GM04504 (cell line): Measurements from ENCODE around the gene ANKMY1.

Experiments used
- DNase-seq: peaks from one replicate; pipeline ENCODE4 v3.0.0-alpha.2; 2012; ENCODE audit warnings: low read depth

The ANKMY1 gene

DNA sequence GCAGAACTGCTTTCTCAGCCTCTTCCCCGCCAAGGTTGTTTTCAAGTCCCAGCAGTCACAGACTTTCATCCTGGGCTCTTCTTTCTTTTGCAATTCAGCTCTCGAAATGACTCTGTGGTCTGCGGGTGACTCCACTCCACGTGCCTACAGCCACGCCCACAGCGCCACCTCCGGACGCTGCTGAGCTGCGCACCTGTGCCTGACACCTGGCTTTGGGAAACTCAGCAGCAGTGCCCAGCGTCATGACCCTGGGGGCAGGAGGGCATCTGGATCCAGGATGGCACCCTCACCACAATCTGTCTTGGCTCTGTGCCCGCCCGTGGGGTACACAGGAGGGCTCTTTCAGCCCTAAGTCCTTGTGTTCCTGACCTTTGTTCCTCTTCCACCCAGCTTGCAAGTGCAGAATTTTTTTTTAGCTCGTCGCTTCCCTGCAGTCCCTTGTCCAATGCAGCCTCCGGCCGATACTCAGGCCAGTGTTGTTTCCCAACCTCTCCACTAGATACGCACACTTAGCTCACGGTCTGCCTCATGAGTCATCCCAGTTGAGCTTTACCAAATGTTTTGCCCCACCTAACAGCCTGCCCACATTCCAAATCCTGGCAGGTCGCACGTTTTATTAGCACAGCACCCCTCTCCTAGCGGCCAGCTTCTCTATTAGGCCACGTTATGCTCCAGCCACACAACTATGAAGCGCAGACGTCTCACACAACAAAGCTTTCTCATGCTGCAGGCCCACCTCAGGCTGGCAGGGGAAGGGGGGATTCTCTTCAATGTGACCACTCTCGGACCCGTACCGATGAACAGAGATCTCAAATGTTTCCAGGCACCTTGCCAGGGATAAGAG is 22.2 kb upstream of the ANKMY1 start:
- DNase-seq, result peak; percentile 91

DNA sequence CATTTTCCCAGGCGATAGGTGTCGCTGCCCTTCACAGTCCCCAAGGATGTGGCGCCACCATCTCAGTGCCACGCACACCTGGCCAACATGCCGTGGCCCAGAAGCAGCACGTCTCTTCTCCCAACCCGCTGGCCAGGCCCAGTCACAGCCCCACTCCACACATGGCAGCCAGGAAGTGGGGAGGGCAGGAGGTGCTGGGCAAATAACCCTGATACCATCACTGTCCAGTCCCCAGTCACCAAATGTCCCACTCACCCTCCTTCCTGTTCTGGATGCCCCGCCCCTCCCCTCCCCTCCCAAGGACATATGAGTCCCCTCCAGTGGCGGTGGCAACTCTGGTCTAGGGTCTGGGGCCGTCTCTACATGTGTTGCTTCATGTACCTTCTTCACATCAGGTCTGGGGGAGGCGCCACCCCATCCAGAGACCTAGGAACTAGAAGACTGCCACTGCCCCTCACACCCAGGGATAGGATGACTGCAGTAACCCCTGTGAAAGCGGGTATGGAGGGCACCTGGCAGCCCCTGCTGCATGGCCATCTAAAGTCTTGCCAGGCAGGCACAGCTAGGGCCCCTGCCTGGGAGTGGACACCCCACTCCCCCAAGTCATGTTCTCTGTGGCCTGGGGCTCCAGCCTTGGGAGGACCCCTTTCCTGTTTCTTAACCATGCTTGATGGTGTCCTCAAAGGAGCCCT is 21.4 kb upstream of the ANKMY1 start:
- no peak for DNase-seq

DNA sequence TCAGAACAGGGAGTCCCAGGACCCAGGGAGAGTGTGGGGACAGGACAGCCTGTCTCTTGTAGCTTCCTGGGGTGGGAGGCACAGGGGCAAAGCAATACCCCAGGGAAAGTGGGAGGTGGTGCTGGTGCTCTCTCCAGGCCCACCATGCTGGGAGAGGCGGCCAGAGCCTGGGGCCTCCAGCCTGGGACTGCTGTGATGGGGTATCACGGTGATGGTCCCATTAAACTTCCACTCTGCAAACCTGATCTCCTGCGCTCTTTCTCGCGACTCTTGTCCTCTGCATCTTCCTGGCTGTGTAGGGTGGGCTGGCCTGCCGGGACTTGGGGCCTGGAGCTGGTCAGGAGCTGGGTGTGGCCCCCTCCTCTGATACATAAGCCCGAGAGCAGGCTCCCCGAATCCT is 20.7 kb upstream of the ANKMY1 start:
- no peak for DNase-seq

DNA sequence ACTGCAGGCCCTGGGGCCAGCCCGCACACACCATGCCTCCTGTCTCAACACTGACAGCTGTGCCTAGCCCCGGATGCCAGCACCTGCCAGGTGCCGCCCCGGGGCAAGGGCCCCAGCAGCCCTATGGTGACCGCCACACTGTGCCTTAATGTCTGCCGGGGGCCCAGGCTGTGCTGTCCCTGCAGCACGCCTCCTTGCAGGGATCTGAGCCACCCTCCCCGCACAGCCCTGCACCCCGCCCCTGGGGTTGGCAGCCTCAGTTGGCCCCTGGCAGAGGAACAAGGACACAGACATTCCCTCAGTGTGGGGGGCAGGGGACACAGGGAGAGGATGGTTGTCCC is 20.3 kb upstream of the ANKMY1 start:
- DNase-seq, result no peak

DNA sequence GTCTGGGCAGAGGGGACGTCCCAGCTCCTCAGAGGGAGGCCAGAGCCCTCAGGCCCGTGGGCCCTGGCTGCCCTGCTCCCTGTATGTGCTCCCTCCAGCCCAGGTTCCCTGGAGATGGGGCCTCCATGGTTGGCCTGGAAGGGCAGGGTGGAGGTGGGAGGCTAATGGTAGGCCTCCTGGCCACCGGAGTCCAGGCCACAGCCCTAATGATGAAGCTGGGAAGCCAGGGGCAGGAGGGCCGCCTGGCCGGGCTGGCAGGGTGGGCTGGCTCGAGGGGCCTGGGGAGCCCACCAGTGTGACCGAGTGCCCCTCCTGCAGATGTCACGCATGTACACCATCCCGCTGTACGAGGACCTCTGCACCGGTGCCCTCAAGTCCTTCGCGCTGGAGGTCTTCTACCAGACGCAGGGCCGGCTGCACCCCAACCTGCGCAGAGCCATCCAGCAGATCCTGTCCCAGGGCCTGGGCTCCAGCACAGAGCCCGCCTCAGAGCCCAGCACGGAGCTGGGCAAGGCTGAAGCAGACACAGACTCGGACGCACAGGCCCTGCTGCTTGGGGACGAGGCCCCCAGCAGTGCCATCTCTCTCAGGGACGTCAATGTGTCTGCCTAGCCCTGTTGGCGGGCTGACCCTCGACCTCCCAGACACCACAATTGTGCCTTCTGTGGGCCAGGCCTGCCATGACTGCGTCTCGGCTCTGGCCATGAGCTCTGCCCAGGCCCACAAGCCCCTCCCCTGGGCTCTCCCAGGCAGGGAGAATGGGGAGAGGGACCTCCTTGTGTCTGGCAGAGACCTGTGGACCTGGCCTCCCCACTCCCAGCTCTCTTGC is 19.7 kb upstream of the ANKMY1 start:
- no peak for DNase-seq

DNA sequence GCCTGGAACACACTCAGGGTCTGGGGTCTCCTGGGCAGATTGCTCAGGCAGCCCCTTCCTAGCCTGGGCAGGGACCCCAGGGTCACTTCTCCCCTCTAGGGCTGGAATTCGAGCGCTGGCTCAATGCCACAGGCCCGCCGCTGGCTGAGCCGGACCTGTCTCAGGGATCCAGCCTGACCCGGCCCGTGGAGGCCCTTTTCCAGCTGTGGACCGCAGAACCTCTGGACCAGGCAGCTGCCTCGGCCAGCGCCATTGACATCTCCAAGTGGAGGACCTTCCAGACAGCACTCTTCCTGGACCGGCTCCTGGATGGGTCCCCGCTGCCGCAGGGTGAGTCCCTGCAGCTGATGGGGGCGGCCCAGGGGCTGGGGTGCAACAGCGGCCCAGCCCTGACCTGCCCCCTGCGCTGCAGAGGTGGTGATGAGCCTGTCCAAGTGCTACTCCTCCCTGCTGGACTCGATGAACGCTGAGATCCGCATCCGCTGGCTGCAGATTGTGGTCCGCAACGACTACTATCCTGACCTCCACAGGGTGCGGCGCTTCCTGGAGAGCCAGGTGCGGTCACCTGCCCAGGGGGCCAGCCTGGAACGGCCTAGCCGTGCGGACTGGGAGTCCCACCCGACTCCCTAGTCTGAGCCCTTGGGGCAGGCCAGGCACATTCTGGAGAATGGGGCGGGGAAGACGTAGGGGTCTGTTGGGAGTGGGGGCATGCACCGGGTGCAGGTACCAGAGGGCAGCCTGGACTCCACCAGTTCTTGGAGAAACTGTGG is 18.8 kb upstream of the ANKMY1 start:
- no peak for DNase-seq

DNA sequence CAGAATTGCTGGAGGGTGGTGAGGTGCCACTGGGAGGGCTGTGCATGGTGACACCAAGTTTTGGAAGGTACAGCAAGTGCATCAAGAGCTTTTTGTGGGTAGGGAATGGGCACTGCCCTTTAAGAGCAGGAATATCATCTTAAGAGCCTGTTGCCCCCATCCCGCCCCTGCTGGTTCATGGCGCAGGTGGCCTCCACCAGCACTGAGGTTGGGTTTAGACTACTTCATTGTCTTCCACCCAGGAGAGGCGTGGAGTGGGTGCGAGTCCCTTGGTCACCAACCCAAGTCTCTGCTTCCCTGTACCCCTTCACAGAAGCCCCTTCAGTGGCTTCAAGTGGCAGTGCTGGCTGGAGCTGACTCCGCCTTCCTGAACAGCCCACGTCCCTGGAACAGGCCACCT is 18.2 kb upstream of the ANKMY1 start:
- DNase-seq, result no peak

DNA sequence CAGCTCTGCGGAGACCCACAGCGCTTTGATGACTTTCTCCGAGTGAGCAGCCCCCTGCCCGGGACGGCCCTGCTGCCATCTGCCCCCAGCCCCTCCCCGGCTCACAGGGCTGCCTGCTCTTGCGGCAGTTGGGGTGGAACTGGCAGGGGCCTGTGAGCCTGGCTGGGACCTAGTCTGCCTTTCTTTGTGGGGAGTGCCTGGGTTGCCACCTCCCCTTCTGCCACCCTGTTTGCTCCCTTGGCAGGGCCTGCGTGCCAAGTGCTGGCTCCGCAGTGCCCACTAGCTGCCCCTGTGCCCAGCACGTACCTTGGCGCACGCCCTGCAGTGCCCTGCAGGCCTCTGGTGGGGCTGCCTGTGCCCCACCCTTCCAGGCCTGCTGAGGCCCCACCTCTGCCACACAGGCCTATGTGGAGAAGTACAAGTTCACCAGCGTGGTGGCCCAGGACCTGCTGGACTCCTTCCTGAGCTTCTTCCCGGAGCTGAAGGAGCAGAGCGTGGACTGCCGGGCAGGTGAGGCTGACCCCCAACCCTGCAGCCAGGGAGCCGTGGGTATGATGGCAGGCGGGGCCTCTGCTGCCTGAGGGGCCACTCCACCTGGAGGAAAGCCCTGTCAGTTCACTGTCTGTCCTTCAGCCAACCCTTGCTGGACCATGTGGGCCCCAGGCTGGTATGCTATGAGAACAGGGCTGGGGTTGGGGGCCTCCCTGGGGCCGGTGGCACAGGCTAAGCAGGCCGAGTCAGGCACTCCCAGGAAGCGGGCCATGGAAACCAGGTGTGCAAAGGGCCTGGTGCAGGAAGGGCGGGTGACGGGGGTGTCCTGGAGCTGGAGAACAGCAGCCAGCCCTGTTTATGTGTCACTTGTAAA is 17.5 kb upstream of the ANKMY1 start:
- DNase-seq, result no peak

DNA sequence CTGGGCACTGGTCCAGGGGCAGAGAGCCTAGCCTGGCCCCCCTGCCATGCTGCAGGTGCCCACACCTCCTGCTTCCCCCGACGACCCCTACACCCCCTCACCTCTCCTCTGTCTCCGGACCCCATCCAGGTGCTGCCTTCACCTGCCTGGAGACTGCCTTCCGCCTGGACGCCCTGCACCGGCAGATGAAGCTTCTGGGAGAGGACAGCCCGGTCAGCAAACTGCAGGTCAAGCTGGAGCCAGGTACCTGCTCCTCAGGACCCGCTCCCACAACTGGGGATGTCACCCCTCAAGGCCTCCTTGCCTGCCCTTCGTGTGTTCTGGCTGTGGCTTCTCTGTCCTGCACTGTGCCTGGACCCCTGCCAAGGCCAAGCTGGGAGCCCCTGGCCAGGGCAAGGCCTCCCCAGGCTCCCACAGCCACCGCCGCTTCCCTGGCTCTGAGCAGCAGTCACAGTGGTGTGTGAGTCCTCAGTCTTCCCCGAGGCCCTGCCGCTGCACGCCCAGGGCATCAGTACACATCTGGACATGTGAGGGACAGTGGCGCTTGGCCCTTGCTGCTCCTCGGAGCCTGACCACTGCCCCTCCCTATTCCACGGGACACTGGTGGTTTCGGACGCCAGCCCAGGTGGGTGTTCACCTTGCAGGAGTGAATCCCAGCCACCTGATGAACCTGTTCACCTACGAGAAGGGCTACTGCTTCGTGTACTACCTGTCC is 16.8 kb upstream of the ANKMY1 start:
- no peak for DNase-seq

DNA sequence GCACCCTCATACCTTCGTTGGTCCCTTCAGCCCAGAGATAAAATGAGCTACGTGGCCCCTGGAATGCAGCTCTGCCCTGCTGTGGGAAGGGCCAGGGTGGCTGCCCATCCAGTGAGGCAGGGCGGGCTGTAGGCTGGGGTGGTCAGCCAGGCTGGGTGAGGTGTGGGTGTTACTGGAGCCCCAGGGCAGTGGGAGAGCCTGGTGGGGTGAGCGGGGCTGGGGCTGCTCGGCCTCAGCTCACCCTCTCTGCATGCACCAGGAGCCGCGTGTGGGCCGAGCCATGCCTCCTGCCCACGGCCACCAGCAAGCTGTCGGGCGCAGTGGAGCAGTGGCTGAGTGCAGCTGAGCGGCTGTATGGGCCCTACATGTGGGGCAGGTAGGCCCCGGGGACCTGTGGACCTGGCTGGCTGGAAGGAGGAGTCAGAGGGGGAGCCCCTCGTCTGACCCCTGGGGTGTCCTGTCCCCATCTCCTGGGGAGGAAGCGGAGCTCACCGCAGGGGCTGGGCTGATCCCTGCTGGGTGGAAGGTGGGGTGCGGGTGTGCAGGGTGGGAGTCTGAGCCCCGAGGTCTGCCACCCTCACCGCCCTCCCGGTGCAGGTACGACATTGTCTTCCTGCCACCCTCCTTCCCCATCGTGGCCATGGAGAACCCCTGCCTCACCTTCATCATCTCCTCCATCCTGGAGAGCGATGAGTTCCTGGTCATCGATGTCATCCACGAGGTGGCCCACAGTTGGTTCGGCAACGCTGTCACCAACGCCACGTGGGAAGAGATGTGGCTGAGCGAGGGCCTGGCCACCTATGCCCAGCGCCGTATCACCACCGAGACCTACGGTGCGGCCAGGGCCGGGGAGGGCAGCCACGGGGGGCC is 16.0 kb upstream of the ANKMY1 start:
- no peak for DNase-seq

DNA sequence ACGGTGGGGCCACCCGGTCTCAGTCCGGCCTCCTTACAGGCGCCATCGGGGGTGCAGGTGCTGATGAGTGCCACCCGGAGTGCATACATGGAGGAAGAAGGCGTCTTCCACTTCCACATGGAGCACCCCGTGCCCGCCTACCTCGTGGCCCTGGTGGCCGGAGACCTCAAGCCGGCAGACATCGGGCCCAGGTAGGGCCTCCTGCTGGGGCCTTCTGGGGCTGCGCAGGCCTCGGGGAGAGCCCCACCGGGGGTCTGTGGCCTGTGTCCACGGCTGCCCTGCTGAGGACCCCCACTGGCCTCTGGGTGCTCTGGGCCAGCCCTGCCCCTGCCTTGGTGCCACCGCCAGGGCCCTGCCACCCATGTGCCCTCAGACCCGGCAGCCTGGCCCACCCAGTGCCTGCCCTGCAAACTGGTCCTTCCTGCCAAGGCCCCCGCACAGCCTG is 15.3 kb upstream of the ANKMY1 start:
- no peak for DNase-seq

DNA sequence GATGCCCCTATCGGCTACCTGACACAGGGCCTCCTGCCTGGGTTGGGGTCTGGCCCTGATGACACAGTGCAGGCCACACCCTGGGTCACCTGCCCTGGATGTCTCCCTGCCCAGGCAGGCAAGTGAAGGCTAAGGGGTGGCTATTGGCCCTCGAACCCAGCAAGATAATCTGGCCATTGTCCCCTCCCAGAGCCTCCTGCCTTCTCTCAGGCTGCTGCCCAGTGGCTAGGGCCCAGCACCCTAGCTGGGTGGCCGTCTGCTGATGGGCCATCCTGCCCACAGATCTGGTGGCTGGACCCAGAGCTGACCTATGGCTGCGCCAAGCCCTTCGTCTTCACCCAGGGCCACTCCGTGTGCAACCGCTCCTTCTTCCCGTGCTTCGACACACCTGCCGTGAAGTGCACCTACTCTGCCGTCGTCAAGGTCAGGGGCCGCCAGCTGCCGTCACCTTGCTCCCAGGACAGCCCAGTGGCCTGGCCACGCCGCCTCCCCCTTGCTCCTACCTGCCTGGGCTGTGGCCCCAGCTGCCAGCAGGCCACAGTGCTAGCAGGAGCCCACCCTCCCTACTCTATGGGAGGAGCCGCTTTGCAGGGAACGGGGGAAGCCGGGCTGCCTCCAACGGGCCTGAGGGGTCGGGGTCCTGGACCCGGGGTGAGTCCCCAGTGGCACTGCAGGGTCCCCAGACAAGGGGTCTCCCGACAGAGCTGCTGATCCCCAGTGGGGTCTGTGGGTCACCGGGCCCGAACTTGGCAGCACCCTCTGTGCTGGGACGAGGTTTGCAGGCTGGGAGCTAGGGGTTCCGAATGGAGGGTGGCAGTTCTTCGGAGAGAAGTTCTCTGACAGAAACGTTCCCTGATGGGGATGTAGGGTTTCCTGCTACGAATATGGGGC is 14.6 kb upstream of the ANKMY1 start:
- no peak for DNase-seq

DNA sequence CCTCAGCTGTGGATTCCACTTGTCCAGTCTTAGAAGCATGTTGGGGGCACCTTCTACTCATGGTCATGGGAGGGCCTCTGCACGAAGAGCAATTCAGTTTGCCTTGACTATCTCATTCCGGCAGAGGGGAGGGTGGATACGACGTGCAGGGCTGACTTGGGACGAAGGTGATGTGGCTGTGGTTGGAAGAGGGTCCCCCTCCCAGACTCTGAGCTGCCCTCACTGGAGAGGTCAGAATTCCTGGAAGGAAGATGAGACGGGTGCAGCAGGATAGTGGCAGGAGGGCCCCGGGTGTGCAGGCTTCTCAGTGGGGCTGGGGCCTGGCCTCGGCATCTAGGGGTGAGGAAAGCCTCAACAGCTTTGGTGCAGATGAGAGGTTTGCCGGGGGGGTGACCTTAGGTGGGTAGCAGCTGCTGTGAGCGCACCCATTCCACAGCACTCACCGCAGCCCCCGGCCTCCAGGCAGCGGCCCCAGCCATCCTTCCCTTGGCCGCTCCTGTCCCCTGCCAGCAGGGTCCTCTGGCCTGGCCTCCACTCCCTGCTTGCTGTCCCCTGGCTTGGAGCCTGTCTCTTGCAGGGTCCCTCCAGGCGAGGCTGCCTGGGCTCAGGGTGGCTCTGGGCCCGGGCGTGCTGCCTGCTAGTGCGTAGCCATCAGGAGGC is 13.7 kb upstream of the ANKMY1 start:
- no peak for DNase-seq

DNA sequence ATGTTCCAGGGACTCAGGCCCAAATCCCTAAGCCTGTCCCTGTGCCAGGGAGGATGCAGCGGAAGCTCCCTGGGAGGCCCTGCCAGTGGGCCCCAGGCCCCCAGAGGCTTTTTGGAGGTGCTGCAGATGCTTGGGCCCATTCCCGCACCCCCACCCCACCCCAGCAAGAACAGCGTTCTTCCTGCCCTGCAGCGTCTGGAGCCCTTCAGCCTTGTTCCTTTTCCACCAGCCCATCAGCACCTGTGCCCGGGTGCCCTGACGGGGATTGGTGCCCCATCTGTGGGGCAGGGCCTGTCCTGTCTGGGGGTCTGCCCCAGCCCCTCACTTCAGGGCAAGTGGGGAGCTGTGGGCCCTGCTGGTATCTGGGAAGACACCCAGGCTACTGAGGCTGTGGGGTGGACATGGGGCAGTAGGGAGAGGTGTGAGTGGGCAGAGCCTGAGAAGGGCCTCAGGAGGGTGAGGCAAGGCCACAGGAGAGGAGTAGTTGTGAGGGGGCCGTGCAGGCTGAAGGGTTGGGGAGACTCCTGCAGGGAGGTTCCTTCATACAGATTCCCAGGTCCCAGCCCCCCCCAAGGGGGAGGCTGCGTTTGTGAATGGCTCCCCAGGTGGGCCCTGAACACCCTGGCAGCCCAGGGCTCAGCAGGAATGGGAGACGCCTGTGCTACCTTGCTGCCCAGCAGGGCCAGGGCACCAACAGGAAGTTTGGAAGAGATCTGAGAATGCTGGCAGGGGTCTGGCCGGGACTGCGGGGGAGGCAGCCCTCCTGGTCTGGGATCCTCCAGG is 12.9 kb upstream of the ANKMY1 start:
- DNase-seq, result no peak

DNA sequence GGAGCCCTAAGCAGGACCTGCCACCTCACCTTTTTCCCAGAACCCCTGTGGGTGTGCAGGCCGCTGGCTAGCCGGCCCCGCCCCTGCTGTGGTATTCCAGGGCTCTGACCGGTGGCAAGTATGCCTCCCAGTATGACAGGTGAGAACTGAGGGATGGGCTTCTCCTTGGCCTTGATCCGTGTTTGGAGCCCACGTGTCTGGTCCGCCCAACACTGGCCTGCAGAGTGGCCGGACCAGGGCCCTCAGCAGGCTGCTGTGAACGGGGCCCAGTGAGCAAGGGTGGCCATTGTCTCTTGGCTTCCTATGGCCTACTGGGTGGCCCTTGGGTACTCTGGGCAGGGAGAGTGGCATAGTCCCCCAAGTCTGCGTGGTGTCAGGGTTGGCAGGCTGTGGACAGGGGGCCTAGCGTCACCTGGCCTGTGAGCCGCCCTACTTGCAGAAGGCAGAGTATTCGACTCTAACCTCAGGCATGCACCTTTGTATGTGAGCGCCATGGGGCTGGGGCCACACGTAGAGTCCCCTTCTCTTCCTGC is 12.3 kb upstream of the ANKMY1 start:
- DNase-seq, result no peak

DNA sequence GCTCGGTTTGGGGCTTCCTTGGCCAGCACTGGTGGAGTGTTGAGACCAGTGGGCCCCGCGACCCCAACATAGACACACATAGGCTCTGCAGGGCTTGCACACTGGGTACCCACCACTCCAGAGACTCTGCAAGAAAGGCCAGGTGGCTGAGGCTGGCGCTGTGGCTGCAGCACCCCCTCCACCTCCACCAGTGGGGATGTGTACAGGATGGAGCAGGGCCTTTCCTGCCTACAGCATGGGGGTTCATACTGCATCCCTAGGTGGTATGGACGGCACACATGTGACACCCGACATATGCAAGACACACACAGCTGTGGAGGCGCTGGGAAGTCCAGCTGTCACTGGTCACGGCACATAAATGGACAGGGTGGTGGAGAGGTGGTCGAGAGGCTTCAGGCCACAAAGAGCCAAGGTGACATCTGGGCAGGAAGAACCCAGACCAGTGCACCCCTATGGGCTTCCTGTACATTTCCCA is 11.8 kb upstream of the ANKMY1 start:
- no peak for DNase-seq
